CMK (cell line): ENCODE results near the gene KLHL13.
"Not testable (repeated sequence)": the region's sequence is repeated elsewhere in the genome, so short reads cannot be mapped to it uniquely, and the experiment has no call there.

Experiments used
- DNase-seq: peaks from one replicate; pipeline ENCODE4 v3.0.0-alpha.2; 2010; ENCODE audit warnings: low read depth

The KLHL13 gene, protein sequence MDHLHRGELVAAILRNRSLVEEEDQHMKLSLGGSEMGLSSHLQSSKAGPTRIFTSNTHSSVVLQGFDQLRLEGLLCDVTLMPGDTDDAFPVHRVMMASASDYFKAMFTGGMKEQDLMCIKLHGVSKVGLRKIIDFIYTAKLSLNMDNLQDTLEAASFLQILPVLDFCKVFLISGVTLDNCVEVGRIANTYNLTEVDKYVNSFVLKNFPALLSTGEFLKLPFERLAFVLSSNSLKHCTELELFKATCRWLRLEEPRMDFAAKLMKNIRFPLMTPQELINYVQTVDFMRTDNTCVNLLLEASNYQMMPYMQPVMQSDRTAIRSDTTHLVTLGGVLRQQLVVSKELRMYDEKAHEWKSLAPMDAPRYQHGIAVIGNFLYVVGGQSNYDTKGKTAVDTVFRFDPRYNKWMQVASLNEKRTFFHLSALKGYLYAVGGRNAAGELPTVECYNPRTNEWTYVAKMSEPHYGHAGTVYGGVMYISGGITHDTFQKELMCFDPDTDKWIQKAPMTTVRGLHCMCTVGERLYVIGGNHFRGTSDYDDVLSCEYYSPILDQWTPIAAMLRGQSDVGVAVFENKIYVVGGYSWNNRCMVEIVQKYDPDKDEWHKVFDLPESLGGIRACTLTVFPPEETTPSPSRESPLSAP

DNA sequence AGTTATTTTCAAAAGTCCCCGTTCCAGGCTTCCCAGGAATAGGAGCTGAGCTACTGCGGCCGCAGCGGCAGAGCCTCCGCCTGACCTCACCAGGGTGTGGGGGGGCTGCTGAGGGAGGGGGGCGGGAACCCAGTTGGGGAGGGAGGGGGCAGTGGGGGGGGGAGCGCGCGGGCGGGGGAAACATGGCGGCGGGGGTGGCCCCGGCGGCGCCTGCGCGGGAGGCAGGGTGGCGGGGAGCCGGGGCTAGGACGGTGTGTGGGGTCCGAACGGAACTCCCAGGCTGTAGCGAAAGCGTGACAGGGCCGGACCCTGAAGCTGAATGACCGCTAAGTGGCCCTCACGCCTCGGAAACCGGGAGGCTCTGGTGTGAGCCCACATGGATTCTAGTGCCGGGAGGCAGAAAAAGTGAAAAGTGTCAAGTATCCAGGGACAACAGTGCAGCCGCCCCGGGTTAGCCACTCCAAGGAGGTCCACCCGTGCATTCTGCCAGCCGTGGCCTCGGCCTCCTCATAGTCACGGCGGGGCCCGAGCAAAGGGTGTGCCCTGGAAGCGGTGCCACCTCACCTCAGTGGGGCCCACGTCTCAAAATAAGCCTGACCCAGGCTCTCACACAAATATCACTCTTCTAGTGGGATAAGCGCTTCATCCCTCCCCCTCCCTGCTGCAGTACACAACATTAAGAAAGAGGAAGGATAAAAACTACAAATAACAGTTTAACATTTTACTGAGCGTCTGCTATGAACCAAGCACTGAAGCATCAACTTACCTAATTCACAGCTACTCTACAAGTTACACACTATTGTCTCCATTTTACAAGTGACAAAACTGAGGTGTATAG, at the start of gene KLHL13:
KLHL13 (minus strand) TSS at position 98 of the 838 bp plus-strand sequence. CDS start 88,337 bp downstream, outside the sequence.
- no peak for DNase-seq

DNA sequence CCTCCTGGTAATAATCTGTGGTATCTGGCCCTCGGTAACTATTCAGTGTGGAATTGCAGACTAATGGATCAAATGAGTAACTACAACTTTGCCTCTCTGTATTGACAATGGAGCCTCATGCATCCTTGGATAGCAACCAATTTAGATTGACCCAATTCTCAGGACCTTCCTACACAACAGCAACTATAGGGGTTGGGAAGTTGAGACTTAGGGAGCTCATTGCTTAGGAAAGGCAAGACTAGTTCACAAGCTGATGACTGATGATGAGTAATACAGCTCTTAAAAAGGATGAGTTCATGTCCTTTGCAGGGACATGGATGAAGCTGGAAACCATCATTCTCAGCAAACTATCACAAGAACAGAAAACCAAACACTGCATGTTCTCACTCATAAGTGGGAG, 47.5 kb upstream of the KLHL13 start:
- DNase-seq = no peak

DNA sequence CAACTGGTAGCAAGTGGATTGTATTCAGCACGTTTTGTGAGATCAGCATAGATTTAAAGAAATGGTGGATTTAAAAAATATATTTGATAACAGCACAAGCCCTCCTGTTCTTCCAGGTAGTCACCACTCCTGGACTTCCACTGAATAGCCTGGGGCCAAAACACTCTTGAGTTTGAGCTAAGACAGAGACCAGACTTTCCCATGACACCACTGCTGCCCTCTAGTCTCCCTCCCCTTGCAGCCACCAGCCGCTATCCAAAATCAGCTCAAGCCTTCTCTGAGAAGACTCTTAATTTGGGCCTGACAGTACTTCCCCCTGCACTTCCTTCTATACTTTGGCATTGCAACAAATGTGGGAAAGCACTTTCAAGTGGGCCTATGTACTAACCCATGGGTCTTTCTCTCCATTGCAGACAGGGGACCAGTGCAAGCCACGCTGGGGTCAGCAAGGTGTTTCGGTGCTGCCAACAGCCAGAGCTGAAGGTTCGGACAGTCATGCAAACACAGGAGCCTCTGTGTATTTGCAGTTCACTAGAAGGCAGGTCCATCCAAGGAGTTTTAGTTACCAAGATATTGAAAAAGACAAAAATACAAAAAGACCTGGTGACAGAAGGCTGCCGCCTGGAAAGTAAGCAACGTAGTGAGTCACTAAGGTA, 40.5 kb upstream of the KLHL13 start:
- no peak for DNase-seq

DNA sequence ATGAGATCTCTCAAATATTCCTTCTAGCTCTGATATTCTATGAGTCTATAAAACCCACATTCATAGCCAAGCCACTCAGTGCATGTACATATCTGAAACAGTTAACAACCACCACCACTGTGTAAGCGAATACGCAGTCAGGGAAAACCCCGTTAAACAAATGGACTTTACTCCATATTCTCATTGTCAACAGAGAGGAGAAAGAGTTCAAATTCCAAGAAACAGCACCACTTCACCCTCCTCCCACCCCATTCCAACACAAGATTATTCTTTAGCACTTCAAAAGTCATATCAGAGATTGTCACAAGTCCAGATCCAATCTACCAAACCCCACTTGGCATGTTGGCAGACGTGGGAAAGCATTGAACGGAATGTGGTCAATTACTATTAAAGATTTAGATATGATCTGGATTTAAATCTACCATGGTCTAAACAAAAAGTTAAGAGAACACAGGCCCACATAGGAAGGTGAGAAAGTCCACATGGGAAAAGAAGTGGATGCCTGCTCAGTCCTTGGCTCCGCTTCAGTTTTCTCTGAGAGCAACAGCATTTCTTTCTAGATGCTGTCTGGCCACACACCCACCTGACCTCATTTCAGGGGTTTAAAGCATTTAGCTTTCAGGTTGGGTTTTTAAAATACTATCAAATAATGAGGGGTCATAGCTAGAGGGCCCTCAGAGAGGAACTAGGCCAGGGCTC, 39.8 kb upstream of the KLHL13 start:
- no peak for DNase-seq

DNA sequence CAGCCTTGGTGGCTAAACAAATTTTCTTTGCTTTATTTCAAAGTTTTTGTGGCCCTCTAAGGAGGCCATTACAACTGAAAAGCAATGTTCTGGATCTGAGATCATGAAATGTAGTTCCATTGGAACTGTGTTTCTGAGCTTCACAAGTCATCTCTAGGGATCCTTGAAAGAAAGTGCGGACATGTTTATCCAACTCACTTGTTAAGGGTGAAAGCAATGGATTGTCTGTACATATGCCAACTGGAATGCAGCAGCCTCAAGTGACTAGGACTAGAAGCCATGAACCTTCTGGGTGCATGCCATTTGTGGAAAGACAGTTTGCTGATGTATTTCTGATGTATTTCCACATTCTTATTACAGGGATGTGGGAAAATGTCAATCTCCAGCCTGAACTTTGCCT, 36.7 kb upstream of the KLHL13 start:
- DNase-seq = no peak

DNA sequence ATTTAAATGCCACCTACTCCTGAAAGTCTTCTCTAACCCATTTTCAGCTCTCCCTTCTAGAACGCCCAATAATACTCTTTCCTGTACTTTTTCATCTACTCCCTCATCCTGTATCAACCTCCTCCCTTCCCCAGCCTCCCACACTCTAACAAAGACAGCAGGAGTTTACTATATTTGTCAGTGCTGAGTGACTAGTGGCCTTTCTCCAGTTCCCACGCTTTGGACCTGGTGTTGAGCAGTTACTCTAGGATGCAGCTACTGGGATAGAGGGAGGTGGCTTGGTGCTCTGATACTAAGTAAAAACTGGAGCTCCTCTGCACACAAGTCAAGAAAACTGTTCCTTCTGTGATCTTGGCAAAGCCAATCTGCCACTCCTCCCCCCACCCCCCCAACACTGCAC, 36.1 kb upstream of the KLHL13 start:
- DNase-seq = no peak

DNA sequence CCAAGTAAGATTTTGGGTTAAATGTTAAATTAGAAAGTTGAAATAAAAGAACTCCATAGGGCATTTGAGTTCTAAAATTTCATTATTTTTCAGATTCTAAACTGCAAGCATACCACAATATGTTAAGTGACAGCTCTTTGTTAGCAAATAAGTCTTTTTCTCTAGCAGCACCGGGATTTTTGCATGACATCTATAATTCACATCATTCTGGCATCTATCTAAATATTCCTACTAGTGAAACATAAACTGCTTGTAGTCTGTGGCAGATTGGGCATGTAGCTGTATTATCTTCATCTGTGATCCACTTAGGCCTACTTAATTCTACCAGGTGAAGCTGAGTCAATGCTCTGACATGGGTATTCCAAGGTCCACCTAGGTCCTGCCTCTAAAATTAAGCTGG, 32.1 kb upstream of the KLHL13 start:
- no peak for DNase-seq

DNA sequence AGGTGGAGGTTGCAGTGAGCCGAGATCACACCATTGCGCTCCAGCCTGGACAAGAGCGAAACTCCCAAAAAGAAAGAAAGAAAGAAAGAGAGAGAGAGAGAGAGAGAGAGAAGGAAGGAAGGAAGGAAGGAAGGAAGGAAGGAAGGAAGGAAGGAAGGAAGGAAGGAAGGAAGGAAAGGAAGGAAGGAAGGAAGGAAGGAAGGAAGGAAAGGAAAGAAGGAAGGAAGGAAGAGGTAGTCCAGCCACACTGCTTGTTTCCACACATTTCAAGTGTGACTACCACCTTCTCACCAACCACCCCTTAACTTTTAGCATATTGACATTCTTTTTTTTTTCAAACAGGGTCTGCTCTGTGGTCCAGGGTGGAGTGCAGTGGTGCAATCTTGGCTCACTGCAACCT, 31.2 kb upstream of the KLHL13 start:
- not testable (repeated sequence) for DNase-seq

DNA sequence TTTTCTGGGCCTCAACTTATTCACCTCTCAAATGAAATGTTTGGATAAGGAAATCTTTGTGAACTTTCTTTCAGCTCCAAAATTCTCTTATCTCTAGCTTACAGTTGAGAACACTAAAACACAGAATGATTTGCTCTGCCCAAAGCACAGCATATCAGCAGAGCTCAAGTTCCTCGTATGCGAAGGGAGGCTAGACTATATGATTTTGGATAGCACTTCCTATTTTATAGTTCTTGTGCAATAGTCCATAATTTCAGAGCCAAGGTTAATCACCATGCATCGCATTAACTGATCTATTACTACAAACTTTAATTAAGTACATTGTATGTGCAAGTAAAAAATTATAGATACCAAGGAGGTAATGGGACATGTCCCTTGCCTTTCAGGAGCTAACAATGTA, 27.0 kb upstream of the KLHL13 start:
- DNase-seq = no peak

DNA sequence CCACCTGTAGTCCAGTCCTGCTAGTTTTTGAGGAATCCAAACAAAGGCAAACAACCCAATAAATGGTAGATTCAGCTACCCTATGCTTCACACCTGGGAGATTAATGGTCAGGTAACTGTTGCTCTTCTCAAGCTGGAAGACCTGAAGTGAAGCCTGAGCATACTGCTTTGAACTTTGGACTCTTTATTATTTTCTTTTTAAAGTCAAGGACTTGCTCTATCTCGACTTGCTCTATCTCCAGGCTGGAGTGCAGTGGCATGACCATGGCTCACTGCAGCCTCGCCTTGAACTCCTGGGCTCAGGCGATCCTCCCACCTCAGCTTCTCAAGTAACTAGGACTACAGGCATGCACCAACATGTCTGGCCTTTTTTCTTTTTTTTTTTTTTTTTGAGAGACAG, 14.7 kb upstream of the KLHL13 start:
- no peak for DNase-seq

DNA sequence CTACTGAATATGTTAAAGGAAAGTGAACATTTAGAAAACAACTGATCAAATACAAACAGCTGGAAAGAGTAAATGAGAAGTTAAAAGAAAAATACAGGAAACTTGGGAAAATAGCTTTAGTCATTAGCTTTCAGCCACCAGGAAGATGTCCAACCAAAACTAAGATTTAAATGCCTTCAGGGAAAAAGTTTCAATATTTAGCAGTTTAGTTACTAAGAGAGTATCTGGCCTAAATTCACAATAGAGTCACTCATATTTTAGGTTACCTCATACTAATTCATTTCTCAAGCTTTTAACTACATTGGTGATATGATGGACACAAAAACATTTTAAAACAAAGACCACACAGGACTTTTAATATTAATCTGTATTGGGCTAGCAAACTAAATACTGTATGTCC, 13.1 kb upstream of the KLHL13 start:
- no peak for DNase-seq

DNA sequence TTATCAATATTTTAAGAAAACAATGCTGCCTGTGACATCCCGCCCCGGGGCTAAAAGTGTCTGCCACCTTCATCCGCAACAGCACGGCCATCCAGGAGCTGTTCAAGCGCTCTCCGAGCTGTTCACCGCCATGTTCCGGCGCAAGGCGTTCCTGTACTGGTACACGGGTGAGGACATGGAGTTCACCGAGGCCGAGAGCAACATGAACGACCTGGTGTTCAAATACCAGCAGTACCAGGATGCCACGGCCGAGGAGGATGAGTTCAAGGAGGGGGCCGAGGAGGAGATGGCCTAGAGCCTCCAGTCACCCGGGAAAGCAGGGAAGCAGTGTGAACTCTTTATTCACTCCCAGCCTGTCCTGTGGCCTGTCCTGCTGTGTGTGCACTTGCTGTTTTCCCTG, 12.1 kb upstream of the KLHL13 start:
- no peak for DNase-seq

DNA sequence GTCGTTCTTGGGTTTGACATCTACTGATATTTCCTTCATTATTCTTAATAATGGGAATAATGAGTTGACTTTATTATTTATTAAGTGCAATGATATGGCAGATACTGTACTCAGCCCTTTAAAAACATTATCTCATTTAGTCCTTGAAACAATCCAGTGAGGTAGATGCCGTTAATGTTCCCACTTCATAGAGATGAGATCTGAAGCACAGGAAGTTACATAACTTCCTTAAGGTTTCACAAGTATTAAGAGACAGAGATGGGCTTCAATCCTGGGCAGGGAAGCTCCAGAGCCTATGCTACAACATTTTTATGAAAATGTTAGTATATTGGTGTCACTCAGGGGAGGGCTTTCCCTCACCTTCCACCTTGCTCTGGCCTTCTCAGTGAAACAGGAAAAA, 9.7 kb upstream of the KLHL13 start:
- DNase-seq = no peak

DNA sequence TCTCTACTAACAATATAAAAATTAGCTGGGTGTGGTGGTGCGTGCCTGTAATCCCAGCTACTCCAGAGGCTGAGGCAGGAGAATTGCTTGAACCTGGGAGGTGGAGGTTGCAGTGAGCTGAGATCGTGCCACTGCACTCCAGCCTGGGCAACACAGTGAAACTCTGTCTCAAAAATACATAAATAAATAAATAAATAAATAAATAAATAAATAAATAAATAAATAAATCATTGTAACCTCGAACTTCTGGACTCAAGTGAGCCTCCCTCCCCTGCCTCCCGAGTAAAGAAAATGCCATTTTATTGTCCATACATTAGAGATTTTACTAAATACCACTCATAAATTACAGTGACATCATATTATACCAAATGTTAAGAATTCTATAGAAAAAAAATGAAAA, 7.6 kb upstream of the KLHL13 start:
- DNase-seq = not testable (repeated sequence)

DNA sequence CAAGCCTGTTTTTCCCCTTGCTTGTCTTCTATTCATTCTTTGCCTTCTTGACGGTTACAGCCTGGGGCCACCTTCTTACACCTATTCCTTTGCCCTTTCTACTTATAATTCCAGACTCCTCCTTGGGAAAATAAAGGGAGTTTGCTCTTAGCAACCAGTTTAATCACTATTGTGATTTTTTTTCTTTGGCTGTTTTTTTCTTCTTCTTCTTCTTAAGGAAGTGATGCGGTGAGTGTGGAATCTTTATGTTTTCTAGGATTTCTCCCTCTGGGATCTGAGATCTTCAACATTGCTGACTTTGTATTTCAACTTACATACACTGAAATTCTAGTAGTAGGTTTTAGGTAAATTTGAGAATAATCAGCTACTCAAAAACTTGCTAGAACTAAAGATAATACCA, 1.1 kb upstream of the KLHL13 start:
- DNase-seq = no peak

DNA sequence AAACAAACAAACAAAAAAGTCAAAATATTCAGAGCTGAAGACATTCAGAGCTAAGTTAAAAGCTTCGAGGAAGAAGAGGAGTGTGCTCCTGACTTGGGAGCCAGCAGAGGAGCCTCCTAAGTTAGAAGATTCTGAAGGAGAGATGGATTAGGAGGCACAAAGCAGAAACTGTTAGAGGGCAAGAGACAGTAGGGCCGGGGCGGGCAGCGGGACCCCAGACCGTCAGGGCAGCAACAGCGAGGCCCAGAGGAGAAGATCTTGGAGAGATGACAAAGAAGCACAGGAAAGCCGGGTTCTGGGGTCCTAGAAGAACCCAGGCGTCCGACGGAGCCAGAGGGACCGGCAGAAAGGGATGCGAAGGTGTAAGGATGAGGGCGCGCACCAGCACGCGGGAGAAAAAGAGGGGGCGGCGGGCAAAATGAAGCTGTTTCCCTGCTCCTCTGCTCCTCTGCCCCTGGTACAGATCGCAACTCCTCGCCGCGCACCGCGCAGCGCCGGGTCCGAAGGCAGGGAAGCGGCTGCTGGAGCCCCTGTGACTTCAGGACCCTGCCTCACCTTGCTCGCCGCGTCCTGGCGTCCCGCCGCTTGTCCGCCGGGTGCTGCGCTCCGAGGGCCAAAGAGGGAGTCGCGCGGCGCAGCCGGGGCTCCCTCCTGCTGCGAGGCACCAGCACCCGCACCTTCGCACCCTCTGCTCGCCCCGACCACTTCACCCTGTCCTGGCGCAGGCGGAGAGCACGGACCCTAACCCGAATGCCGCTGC, 477 bp downstream of the KLHL13 start:
- no peak for DNase-seq

DNA sequence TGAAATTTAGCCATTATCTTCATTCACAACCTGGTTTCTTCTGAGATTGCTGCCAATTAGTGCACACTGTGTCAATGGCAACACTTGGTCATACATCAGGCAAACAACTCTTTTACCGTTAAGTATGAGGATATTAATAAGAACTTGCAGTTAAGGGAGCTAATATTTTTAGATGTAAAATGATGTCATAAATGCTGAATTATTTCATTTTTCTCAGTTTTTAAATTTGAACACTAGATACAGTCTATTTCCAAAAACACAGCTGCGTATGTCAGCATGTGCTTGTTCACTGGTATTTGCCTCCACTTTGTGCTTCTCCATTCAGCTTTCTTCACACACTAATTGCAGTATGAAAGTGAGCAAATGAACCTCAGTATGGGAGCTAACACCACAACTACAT, 1.6 kb downstream of the KLHL13 start:
- no peak for DNase-seq

DNA sequence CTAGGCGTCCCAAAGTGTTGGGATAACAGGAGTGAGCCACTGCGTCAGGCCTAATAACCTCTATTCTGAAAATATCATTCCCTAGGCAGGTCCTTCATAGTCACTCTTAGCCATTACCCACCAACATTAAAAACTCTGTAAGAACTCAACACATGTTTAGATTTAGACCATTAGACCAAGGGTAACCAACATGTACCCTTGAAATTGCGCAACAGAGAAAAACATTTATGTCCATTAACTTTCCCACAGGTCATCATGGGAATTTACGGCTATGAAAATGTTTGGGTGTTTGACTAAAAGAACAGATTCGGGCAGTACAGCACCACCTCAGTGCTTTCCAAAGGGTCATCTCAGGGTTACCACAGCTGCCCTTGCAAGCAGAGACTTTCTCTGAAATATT, 7.5 kb downstream of the KLHL13 start:
- no peak for DNase-seq

DNA sequence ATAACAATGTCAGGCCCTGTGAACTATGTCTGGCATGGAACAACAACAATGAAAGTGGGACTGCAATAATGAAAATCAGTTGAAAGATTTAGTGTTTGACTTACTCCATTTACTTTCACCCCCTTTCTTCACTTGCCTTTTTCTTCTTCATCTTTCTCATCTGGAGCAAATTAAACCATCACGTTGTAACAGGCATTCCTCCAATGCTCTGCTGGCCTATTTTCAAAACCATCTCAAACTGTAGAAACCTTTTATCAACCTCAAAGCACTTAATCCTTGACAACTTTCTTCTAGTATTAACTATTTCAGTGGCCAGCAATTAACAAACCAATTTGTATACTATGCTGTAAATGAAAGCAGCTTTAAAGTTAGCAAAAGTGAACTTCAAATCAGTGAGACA, 8.3 kb downstream of the KLHL13 start:
- DNase-seq = no peak

DNA sequence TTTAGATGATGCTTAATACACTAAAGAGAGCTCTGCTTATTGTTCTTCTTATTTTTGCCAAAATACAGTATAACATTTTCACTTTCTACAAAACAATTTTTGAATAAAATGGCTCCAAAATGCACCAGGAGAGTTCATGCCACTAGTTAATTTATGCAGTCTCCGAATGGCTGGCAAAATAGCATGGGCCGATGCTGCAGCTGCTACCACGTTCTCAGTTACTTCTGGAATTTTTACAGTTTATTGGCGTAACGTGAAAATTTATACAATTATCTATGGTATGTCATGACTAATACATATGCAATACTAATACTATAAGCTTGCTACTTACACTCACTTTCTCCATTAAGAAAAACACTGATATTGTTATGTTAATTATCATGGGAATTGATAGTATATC, 16.5 kb downstream of the KLHL13 start:
- DNase-seq = no peak

DNA sequence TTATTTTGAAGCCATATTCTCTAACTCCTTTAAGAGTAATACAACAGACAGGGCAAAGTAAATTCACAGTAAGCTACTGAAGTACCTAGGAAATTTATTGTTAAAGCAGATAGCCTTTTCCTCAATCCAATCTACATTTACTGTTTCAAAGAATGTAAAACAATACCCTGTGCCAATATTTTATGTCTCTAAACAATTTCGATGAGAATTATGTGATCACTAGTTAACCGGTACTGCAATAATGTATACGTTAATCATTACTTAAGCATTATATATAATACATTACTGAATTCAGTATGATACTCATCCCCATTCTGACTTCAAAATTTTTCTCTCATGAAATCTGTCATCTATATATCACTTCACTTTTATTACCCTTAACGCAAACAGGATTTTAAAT, 28.5 kb downstream of the KLHL13 start:
- DNase-seq = no peak
